Measurements from ENCODE around the gene ELOVL2.

The ELOVL2 gene

GRCh38 chr6:11065436-11066202 is 21.5 kb upstream of the ELOVL2 start:
- Histone ChIP-seq H3K4me1 (ENCODE audit: insufficient read depth, poor library complexity, severe bottlenecking) (no peaks in the 10 kb centered on the region), H3K36me3 (ENCODE audit: low read depth) (no peaks in the 10 kb centered on the region), H3K27ac (ENCODE audit: poor library complexity, severe bottlenecking) (no peak overlapping the region), H3K9me3 (ENCODE audit: severe bottlenecking) (no peaks in the 10 kb centered on the region), H3K27me3 (ENCODE audit: insufficient read depth, poor library complexity, severe bottlenecking) (no peaks in the 10 kb centered on the region), H3K4me3 (ENCODE audit: severe bottlenecking) (no peak overlapping the region)
- no peak for ATAC-seq (ENCODE audit: low read depth)
- DNase-seq (ENCODE audit: low spot score) = no peak
- no peak for TF ChIP-seq CTCF (IDR thresholded peaks at IDR 0.05; ENCODE audit: poor library complexity, severe bottlenecking)

GRCh38 chr6:11064836-11065235 is 20.7 kb upstream of the ELOVL2 start:
- no peaks in the 10 kb centered on the region for H3K4me1 ChIP-seq (ENCODE audit: insufficient read depth, poor library complexity, severe bottlenecking)
- no peak overlapping the region for H3K4me3 ChIP-seq (ENCODE audit: severe bottlenecking)
- no peak for ATAC-seq (ENCODE audit: low read depth)
- TF ChIP-seq CTCF (IDR thresholded peaks at IDR 0.05; ENCODE audit: poor library complexity, severe bottlenecking) = no peak
- DNase-seq (ENCODE audit: low spot score) = no peak
- H3K36me3 ChIP-seq (ENCODE audit: low read depth) = no peaks in the 10 kb centered on the region
- H3K27me3 ChIP-seq (ENCODE audit: insufficient read depth, poor library complexity, severe bottlenecking) = no peaks in the 10 kb centered on the region
- no peaks in the 10 kb centered on the region for H3K9me3 ChIP-seq (ENCODE audit: severe bottlenecking)
- H3K27ac ChIP-seq (ENCODE audit: poor library complexity, severe bottlenecking) = no peak overlapping the region

- Histone ChIP-seq H3K4me3 (ENCODE audit: severe bottlenecking) (no peak overlapping the region), H3K27me3 (ENCODE audit: insufficient read depth, poor library complexity, severe bottlenecking) (no peaks in the 10 kb centered on the region), H3K27ac (ENCODE audit: poor library complexity, severe bottlenecking) (no peak overlapping the region), H3K9me3 (ENCODE audit: severe bottlenecking) (no peaks in the 10 kb centered on the region), H3K4me1 (ENCODE audit: insufficient read depth, poor library complexity, severe bottlenecking) (no peaks in the 10 kb centered on the region), H3K36me3 (ENCODE audit: low read depth) (no peaks in the 10 kb centered on the region)
- ATAC-seq (ENCODE audit: low read depth) (no peak), DNase-seq (ENCODE audit: low spot score) (no peak)
- TF ChIP-seq CTCF (IDR thresholded peaks at IDR 0.05; ENCODE audit: poor library complexity, severe bottlenecking) = no peak
These were observed 18.6 kb upstream of the ELOVL2 start for GRCh38 chr6:11062715-11063114.

DNA sequence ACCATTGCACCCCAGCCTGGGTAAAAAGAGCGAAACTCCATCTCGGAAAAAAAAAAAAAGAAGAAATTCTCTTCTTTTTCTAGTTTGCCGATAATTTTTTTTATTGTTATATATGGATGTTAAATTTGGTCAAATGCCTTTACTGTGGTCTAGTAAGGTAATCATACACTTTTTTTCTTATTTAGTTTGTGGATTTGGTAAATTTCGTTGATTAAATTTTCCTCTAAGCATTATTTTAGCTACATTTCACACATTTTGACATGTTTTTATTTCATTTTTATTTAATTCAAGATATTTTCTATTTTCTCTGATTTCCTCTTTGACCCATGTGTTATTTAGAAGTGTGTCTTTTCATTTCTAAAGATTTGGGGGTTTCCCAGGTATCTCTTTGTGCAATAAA is 18.0 kb upstream of the ELOVL2 start:
- Histone ChIP-seq H3K9me3 (ENCODE audit: severe bottlenecking) (no peaks in the 10 kb centered on the region), H3K36me3 (ENCODE audit: low read depth) (no peaks in the 10 kb centered on the region), H3K27me3 (ENCODE audit: insufficient read depth, poor library complexity, severe bottlenecking) (no peaks in the 10 kb centered on the region), H3K4me3 (ENCODE audit: severe bottlenecking) (no peak overlapping the region), H3K27ac (ENCODE audit: poor library complexity, severe bottlenecking) (no peak overlapping the region), H3K4me1 (ENCODE audit: insufficient read depth, poor library complexity, severe bottlenecking) (no peaks in the 10 kb centered on the region)
- ATAC-seq (ENCODE audit: low read depth) (no peak), DNase-seq (ENCODE audit: low spot score) (no peak)
- TF ChIP-seq CTCF (IDR thresholded peaks at IDR 0.05; ENCODE audit: poor library complexity, severe bottlenecking) = no peak

DNA sequence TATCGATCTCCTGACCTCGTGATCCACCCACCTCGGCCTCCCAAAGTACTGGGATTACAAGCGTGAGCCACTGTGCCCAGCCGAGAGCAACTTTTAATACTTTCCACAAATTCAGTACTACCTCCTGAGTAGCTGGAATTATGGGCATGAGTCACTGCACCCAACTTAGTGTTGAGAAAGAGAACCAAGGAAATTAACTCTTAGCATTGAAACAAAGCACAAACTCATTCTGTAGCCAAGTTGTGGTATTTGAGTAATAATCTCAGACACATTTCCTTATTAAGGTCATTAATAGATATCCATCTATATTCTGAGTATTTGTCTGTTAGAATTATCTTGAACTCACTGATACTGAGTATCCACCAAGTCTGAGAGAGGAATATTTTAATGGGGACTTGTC is 14.3 kb upstream of the ELOVL2 start:
- Histone ChIP-seq H3K9me3 (ENCODE audit: severe bottlenecking) (no peaks in the 10 kb centered on the region), H3K4me3 (ENCODE audit: severe bottlenecking) (no peak overlapping the region), H3K27ac (ENCODE audit: poor library complexity, severe bottlenecking) (no peak overlapping the region), H3K36me3 (ENCODE audit: low read depth) (no peaks in the 10 kb centered on the region), H3K4me1 (ENCODE audit: insufficient read depth, poor library complexity, severe bottlenecking) (no peaks in the 10 kb centered on the region), H3K27me3 (ENCODE audit: insufficient read depth, poor library complexity, severe bottlenecking) (no peaks in the 10 kb centered on the region)
- ATAC-seq (ENCODE audit: low read depth) (no peak), DNase-seq (ENCODE audit: low spot score) (no peak)
- no peak for TF ChIP-seq CTCF (IDR thresholded peaks at IDR 0.05; ENCODE audit: poor library complexity, severe bottlenecking)
